HG02798 (cell line): ENCODE data around the gene GPR183.

Source experiments
- ATAC-seq: cut with Tn5 transposase; IDR thresholded peaks from one replicate; pipeline ENCODE4 v1.9.1; 2021; ENCODE audit warnings: mild to moderate bottlenecking; ENCODE audit not compliant: unreplicated experiment, poor library complexity

The GPR183 gene

DNA sequence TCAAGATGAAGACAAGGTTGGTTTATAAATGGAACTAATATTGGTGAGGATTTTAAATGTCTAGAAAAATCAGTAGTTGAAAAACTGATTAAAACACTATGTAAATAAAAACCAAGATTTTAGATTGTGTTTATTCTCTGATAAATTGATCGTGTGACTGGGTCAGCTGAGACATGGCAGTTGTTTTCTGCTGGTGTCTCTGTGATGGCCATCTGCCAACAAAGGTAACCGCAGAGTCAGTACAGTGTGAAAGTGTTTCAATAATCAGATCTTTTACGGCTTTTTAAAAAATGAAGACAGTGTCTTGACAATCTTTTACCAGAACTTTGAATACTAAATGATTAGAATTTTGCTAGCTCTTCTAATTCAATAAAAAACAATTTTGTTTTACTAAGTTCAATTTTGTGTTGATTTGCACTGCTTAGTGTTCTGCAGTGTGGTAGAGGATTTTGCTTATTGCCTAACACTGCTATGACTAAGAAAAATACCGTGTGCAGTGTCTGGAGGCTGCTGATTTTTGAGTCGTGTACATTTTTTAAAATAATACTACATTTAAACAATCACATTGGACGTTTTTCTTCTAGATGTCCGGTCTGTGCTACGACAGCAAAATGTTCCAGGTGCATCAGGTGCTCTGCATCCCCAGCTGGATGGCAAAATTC is 32.7 kb upstream of the GPR183 start:
- ATAC-seq, result no peak

- no peak for ATAC-seq
Measured at GRCh38 chr13:99339230-99339721, 32.1 kb upstream of the GPR183 start.

GRCh38 chr13:99335603-99336002 is 28.4 kb upstream of the GPR183 start:
- ATAC-seq, result peak; percentile 57

DNA sequence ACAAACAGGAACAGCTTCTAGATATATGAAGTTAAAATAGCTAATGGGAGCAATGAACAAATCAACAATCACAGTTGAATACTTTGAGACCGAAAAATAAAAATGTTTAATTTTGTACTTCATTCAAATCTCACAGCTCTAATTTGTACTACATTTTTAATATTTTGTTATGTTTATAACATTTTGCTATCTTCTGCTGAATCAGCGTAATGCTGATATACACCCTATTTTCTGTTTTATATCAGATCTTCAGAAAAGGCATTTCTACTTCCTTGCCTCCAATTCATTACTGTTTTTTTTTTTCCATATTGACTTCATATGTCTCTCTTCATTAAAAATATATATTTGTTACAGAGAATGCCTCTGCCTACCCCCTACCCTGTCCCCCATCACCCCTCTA is 27.9 kb upstream of the GPR183 start:
- ATAC-seq, result no peak

DNA sequence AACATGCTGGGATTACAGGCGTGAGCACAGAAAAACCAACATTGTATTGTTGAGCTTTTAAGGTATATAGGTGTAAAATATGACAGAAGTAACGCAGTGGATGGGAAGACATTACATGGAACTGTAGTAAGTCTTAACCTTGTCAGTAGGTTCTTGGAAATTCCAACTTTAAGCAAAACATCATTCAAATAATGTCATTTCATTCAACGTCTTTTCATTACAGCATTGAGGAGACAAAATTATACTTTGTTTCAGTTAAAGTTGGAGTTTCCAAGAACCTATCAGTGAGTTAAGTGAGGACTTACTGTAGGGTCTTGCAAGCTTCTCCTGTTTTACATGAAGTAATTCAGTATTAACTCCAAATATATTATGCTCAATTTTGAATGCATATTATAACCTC is 27.0 kb upstream of the GPR183 start:
- ATAC-seq, result no peak

GRCh38 chr13:99332456-99332855 is 25.3 kb upstream of the GPR183 start:
- ATAC-seq, result peak; percentile 15

GRCh38 chr13:99331881-99332293 is 24.7 kb upstream of the GPR183 start:
- peak; percentile 97 for ATAC-seq

DNA sequence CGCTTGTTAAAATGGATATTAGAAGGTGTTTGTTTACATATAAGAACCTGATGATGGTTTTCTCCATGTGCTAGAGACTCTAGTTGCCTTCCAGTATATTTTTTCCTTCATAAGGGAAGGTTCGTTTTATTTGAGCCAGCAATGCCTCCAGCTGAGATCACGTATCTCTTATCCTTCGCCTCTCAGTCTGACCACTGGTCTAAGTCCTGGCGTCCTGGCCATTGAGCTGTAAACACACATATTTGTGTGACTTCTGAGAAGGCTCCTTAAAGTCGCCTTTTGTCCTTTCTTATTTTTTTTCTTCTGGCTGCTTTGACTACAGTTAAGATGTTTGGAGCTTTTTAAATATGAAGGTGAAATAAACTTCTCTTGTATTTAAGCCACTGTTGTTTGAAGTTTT is 23.7 kb upstream of the GPR183 start:
- ATAC-seq, result no peak

- ATAC-seq, result no peak
Measured at GRCh38 chr13:99329477-99329876, 22.3 kb upstream of the GPR183 start.

- no peak for ATAC-seq
Measured at GRCh38 chr13:99327761-99328160, 20.6 kb upstream of the GPR183 start.

- no peak for ATAC-seq
Measured at GRCh38 chr13:99327126-99327525, 19.9 kb upstream of the GPR183 start.

DNA sequence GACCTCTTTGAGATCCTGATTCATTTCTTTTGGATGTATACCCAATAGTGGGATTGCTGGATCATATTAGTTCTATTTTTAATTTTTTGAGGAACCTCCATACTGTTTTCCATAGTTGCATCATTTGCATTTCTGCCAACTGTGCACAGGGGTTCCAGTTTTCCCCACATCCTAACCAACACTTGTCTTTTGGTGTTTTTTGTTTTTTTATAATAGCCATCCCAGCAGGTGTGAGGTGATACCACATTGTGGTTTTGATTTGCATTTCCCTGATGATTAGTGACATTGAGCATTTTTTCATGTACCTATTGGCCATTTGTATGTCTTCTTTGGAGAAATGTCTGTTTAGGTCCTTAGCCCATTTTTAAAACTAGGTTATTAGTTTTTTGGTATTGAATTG is 18.8 kb upstream of the GPR183 start:
- peak; percentile 33 for ATAC-seq

DNA sequence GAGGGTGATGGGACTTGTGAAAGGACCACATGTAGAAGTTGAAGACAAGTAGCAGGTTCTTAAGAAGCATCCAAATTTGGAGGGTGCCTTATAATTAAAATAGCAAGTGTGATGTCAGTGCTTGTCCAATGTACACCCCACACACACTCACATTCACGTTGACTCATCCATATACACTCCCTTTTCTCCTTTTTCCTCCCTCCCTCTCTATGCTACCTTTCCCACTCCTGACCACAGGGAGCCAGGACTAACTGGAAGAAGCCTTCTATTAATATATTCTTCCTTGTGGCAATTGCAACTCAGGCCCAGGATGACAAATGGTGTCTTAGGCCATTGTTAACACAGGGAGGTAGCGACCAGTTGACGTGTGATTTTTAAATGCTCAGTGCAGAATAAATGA is 16.3 kb upstream of the GPR183 start:
- no peak for ATAC-seq

DNA sequence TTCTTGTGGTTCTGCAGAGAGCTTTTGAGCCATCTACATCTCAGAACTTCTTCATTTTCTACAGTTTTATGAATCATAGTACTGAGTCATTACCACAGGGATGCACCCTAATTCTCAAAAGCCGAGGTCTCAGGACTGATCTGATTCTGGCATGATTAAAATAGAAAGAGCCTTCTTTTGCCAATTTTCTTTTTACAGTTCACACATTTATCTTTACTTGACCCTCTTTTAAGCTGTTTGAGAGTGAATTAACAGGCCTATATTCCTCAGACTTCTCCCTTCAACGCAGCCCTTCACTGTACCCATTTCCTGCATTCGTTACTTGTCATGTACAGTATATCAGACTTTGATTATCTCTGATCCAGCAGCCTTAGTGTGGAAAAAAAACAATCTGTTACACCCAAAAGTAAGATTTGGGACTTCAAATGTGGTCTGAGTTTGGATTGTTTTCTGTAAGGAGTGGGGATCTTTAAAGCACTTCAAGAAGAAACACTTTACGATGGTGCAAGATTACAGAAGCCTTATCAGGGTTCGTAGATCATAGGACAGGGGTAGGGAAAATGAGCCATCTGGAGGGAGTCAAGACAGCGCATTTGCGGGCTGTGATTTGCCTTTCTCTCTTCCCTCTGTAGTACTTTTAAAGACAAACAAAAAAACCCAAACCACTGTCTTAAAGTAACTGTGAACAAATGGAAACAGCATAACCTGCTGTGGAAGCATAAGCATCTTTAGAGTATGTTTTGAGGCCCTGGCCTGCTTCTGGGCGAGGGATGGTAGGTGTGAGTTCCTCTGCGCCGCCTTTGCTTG is 15.3 kb upstream of the GPR183 start:
- ATAC-seq, result peak; percentile 89

DNA sequence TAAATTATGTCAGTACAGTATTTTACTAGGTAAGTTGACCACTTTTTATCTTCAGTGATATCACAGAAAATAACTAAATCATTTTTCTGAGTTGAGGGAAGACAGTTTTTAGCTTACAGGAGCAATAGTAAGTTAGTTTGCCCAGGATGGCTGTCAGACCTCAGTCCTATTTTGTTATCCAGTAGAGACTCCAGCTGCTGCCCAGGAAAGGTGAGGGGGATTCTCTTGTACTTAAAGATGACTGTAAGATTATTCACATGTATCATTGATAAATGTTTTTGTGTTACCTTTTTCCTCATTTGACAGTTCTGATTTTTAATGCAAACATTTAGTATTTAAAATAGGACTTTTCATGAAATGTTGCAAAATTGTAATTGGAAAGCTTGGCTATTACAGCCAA is 14.5 kb upstream of the GPR183 start:
- ATAC-seq, result no peak

- no peak for ATAC-seq
Measured at GRCh38 chr13:99320693-99321481, 13.7 kb upstream of the GPR183 start.

DNA sequence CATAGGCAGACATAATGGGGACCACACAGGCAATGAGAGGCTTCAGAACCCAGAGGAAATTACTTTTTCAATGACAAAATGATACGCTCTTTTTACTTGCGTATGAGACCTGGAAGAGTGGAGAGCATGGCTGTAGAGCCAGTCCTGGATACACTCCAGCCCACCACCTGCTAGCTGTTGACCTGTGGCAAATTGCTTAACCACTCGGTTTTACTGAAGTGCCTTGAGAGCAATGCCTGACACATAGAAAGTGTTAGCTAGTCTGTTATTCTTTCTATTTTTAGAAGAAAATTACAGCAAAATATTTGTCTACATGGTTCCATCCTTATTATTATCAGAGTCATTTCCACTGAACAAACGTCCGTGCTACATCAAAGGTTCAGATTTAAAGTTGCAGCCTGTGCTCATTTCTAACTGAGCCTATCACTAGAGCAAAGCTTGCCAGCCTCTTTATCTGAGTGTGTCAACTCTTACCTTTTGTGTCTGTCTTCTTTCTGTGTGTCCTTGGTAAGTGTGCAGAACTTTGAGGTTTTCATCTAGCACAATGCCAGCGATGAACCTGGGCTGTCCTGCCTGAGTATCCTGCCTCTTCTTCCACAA is 9.6 kb upstream of the GPR183 start:
- no peak for ATAC-seq

- no peak for ATAC-seq
Measured at GRCh38 chr13:99316224-99316623, 9.0 kb upstream of the GPR183 start.

DNA sequence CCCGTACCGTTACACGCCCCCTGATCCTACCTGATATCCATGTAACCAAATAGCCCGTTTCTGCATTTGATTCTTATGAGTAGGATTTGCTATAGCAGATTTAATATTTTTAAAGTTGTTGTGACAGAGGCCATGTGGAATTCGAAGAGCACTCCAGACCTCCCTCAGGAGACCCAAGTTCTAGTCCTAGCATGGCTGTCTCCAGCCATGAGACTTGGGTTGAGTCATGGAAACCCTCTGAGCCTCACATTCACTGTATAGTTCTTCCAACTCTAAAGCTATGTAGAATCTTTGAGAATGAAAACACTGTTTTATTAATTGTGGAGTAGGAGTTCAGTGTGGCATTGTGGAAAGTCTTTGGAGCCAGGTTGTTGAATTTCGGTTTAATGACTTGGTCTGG is 8.0 kb upstream of the GPR183 start:
- ATAC-seq, result no peak

DNA sequence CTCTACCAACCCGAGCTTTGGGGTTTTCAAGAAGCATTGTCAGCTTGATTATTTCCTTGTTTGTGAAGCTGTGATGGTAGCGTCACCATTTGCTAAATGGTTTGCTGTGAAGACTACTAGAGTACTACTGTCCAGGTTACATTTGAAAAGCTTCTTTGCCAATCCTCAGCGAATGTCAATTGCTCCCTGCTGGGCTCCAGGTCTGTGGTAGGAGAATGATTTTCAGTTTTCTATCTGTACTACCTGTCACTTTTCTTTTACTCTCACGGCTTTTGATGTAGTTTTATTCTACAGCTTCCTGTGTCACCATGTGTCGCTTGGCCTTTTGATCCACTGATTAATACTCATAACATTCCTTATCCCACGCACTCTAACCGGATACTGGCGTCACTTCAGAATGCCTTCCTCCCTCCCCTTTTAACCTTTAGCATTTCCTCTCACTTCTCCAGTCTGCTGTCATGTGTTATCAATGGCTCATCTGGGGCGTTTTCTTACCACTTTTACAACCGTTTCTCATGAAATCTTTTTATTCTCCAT is 7.5 kb upstream of the GPR183 start:
- no peak for ATAC-seq
